MM.1S (cell line): ENCODE results near the gene TERT.

Source experiments
- DNase-seq: peaks from one replicate; pipeline ENCODE4 v3.0.0-alpha.2; 2015
- H2AFZ ChIP-seq: fragments of 300-600 bp; sonication (generic); 2 replicates; pipeline ENCODE4 v1.6.0; 2016; ENCODE audit warnings: antibody characterized with exemption, low read length
- H3F3A ChIP-seq: fragments of 300-600 bp; sonication (generic); 2 replicates; pipeline ENCODE4 v1.6.1; 2016; ENCODE audit warnings: mild to moderate bottlenecking, antibody characterized with exemption, low read length, moderate library complexity, mixed read lengths; ENCODE audit not compliant: insufficient read depth
- H3K27ac ChIP-seq: fragments of 300-600 bp; sonication (generic); 2 replicates; pipeline ENCODE4 v1.5.1; 2016; ENCODE audit warnings: mild to moderate bottlenecking, low read length
- H3K27me3 ChIP-seq: fragments of 300-600 bp; sonication (generic); replicated peaks from 2 replicates; pipeline ENCODE4 v1.6.0; 2016; ENCODE audit warnings: low read length; ENCODE audit not compliant: insufficient read depth
- H3K36me3 ChIP-seq: fragments of 300-600 bp; sonication (generic); replicated peaks from 2 replicates; pipeline ENCODE4 v1.6.1; 2016; ENCODE audit warnings: mild to moderate bottlenecking, low read length, mixed read lengths; ENCODE audit not compliant: insufficient read depth
- H3K4me1 ChIP-seq: fragments of 300-600 bp; sonication (generic); 2 replicates; pipeline ENCODE4 v1.6.1; 2016; ENCODE audit warnings: low read length, mixed read lengths
- H3K4me2 ChIP-seq: fragments of 300-600 bp; sonication (generic); 2 replicates; pipeline ENCODE4 v1.6.0; 2016; ENCODE audit warnings: low read depth, low read length
- H3K4me3 ChIP-seq: fragments of 300-600 bp; sonication (generic); 2 replicates; pipeline ENCODE4 v1.5.1; 2016; ENCODE audit warnings: low read length, mixed read lengths
- H3K79me2 ChIP-seq: fragments of 300-600 bp; sonication (generic); 2 replicates; pipeline ENCODE4 v1.6.1; 2016; ENCODE audit warnings: mixed run types, low read length, mixed read lengths
- H3K9ac ChIP-seq: fragments of 300-600 bp; sonication (generic); 2 replicates; pipeline ENCODE4 v1.6.1; 2016; ENCODE audit warnings: low read length, mixed read lengths
- H3K9me2 ChIP-seq: fragments of 300-600 bp; sonication (generic); replicated peaks from 2 replicates; pipeline ENCODE4 v1.6.1; 2016; ENCODE audit warnings: mild to moderate bottlenecking, low read length, mixed read lengths; ENCODE audit not compliant: insufficient read depth
- H3K9me3 ChIP-seq: fragments of 300-600 bp; sonication (generic); replicated peaks from 2 replicates; pipeline ENCODE4 v1.6.1; 2016; ENCODE audit warnings: mild to moderate bottlenecking, low read length, mixed read lengths; ENCODE audit not compliant: insufficient read depth
- H4K20me1 ChIP-seq: fragments of 300-600 bp; sonication (generic); 2 replicates; pipeline ENCODE4 v1.6.1; 2016; ENCODE audit warnings: mild to moderate bottlenecking, low read length, moderate library complexity, mixed read lengths; ENCODE audit not compliant: insufficient read depth
- CTCF ChIP-seq: fragments of 300-600 bp; sonication (generic); IDR thresholded peaks from 2 replicates; pipeline ENCODE4 v1.5.1; 2016; ENCODE audit warnings: antibody characterized with exemption, low read length, mixed read lengths
- EZH2 ChIP-seq: fragments of 300-600 bp; sonication (generic); optimal IDR thresholded peaks from 2 replicates; pipeline ENCODE3; 2017; ENCODE audit warnings: low read depth, mild to moderate bottlenecking, antibody characterized with exemption, low read length, mixed read lengths
- EZH2phosphoT487 ChIP-seq: fragments of 300-600 bp; sonication (generic); IDR thresholded peaks from 2 replicates; pipeline ENCODE4 v1.6.1; 2018; ENCODE audit warnings: antibody characterized with exemption, low read length

TERT gene

GRCh38 chr5:1215320-1216096 is 79.4 kb downstream of the TERT start:
- no peaks in the 10 kb centered on the region for H4K20me1 ChIP-seq
- H3K4me1 ChIP-seq = no peaks in the 10 kb centered on the region
- H3K27ac ChIP-seq = no peak overlapping the region
- H3F3A ChIP-seq = no peaks in the 10 kb centered on the region
- no peak for DNase-seq
- no peaks in the 10 kb centered on the region for H3K9me2 ChIP-seq
- no peak overlapping the region for H3K9ac ChIP-seq
- H2AFZ ChIP-seq = no peak overlapping the region
- H3K27me3 ChIP-seq = peaks cover 8% of the 10 kb centered on the region; the same call in 1 of the 2 replicates
- no peaks in the 10 kb centered on the region for H3K79me2 ChIP-seq
- TF ChIP-seq EZH2phosphoT487 (no peak), CTCF (no peak), EZH2 (no peak)
- no peak overlapping the region for H3K4me3 ChIP-seq
- H3K9me3 ChIP-seq = no peaks in the 10 kb centered on the region
- H3K4me2 ChIP-seq = no peak overlapping the region
- no peaks in the 10 kb centered on the region for H3K36me3 ChIP-seq

GRCh38 chr5:1214936-1215220 is 80.0 kb downstream of the TERT start:
- H4K20me1 ChIP-seq = no peaks in the 10 kb centered on the region
- H3K4me3 ChIP-seq = no peak overlapping the region
- no peak for DNase-seq
- no peak overlapping the region for H2AFZ ChIP-seq
- no peaks in the 10 kb centered on the region for H3K79me2 ChIP-seq
- H3K4me2 ChIP-seq = no peak overlapping the region
- no peak overlapping the region for H3K9ac ChIP-seq
- TF ChIP-seq EZH2 (no peak), CTCF (no peak), EZH2phosphoT487 (no peak)
- H3K9me2 ChIP-seq = no peaks in the 10 kb centered on the region
- H3K27me3 ChIP-seq = peaks cover 8% of the 10 kb centered on the region; the same call in 1 of the 2 replicates
- H3K27ac ChIP-seq = no peak overlapping the region
- H3K36me3 ChIP-seq = no peaks in the 10 kb centered on the region
- peaks cover under 1% of the 10 kb centered on the region; the same call in 1 of the 2 replicates for H3K4me1 ChIP-seq
- H3K9me3 ChIP-seq = no peaks in the 10 kb centered on the region
- H3F3A ChIP-seq = no peaks in the 10 kb centered on the region

- no peaks in the 10 kb centered on the region for H3F3A ChIP-seq
- H3K9me3 ChIP-seq = no peaks in the 10 kb centered on the region
- no peaks in the 10 kb centered on the region for H4K20me1 ChIP-seq
- no peak overlapping the region for H3K4me2 ChIP-seq
- no peaks in the 10 kb centered on the region for H3K79me2 ChIP-seq
- no peaks in the 10 kb centered on the region for H3K36me3 ChIP-seq
- H3K9me2 ChIP-seq = no peaks in the 10 kb centered on the region
- peaks cover 8% of the 10 kb centered on the region; the same call in 1 of the 2 replicates for H3K27me3 ChIP-seq
- H3K27ac ChIP-seq = no peak overlapping the region
- no peak for TF ChIP-seq EZH2
- H3K9ac ChIP-seq = no peak overlapping the region
- DNase-seq = no peak
- H3K4me1 ChIP-seq = peaks cover 6% of the 10 kb centered on the region
- H2AFZ ChIP-seq = no peak overlapping the region
- H3K4me3 ChIP-seq = no peak overlapping the region
Measured at GRCh38 chr5:1214163-1214935, 80.5 kb downstream of the TERT start.
